Stimulated activated naive CD8-positive, alpha-beta T cell treated with anti-CD3 and anti-CD28 coated beads, Interleukin-15, Interleukin-2, amounts not matched to agents 100 ng/mL and 50 ng/mL, for 24 hours (primary cell): ENCODE results near the gene COL24A1.

Experiments used
- H3K27ac Mint-ChIP-seq: one replicate; pipeline ENCODE4 v1.8.0; 2021; ENCODE audit warnings: mild to moderate bottlenecking, mixed read lengths
- H3K27me3 Mint-ChIP-seq: one replicate; pipeline ENCODE4 v1.8.0; 2021; ENCODE audit warnings: mixed read lengths
- H3K36me3 Mint-ChIP-seq: one replicate; pipeline ENCODE4 v1.8.0; 2021; ENCODE audit warnings: low read depth, mixed read lengths
- H3K4me1 Mint-ChIP-seq: one replicate; pipeline ENCODE4 v1.8.0; 2021; ENCODE audit warnings: low read depth, mixed read lengths
- H3K4me3 Mint-ChIP-seq: one replicate; pipeline ENCODE4 v1.8.0; 2021; ENCODE audit warnings: mild to moderate bottlenecking, mixed read lengths
- H3K9me3 Mint-ChIP-seq: one replicate; pipeline ENCODE4 v1.8.0; 2021; ENCODE audit warnings: mixed read lengths

Gene COL24A1

DNA sequence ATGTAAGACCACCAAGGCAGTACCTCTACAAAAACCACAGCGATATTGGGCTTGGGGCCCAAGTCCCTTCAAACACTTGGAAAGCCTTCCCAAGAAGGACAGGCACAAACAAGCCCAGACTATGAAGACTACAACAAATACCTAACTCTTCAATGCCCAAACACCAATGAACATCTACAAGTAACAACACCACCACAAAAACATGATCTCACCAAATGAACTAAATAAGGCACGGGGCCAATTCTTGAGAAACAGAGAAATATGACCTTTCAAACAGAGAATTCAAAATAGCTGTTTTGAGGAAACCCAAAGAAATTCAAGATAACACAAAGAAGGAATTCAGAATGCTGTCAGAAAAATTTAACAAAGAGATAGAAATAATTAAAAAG lies 86.8 kb downstream of the COL24A1 start:
- H3K4me1 Mint-ChIP-seq: no peaks in the 10 kb centered on the region
- no peaks in the 10 kb centered on the region for H3K36me3 Mint-ChIP-seq
- H3K4me3 Mint-ChIP-seq: no peak overlapping the region
- H3K9me3 Mint-ChIP-seq: no peaks in the 10 kb centered on the region
- peaks cover 7% of the 10 kb centered on the region for H3K27me3 Mint-ChIP-seq
- no peak overlapping the region for H3K27ac Mint-ChIP-seq

DNA sequence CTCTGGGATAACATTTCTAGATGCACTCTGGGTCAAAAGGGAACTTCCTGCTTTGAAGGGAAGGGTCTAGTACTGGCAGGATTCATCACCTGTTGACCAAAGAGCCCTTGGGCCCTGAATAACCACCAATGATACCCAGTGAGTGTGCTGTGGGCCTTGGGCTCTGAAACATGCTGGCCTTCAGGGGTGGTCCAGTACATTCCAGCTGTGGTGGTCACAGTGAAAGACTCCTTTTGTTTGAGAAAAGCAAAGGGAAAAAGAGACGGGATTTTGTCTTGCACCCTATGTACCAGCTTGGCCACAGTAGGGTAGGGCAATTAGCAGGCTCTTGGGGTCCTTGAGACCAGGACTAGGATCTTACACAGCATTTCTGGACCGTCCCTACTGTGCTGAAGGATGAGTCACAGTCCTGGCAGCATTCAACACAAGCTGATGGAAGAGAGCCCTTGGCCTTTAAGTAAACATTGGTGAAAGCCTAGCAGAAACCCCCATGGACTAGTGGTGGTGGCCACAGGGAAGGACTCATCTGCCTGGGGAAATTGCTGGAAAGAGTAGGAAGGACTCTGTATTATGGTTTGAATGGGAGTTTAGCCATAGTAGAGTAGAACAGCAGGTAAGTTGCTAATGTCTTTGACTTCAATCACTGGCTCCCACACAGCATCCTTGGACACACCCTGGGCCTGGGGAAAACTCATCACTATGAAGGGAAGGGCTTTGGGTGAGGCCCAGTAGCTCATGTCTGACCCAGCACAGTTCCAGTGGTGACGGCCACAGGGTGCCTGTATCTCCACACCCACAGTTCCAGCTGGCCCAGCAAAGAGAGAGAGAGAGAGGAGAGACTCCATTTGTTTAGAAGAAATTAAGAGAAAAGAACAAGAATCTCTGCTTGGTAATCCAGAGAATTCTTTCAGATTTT lies 87.5 kb downstream of the COL24A1 start:
- Mint-ChIP-seq H3K9me3 (no peaks in the 10 kb centered on the region), H3K27me3 (peaks cover 7% of the 10 kb centered on the region), H3K4me3 (no peak overlapping the region), H3K36me3 (no peaks in the 10 kb centered on the region), H3K27ac (no peak overlapping the region), H3K4me1 (no peaks in the 10 kb centered on the region)

DNA sequence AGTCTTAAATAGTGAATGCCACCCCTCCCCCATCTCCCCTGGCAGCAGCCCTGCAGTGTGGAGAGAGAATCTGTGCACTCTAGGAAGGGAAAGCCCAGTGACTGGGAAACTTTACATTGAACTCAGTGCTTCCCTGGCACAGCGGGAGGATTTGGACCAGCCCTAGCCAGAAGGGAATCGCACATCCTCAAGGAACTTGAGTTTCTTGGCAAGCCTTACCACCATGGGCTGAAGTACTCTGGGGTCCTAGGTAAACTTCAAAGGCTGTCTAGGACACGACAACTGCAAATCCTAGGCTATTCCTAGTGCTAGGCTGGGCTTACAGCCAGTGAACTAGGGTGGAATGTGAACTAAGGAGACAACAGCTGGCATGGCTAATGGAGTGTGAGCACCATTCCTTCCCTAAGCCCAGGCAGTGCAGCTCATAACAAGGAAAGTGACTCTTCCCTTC lies 88.3 kb downstream of the COL24A1 start:
- Mint-ChIP-seq H3K27me3 (peaks cover 7% of the 10 kb centered on the region), H3K4me3 (no peak overlapping the region), H3K27ac (no peak overlapping the region), H3K4me1 (no peaks in the 10 kb centered on the region), H3K36me3 (no peaks in the 10 kb centered on the region), H3K9me3 (no peaks in the 10 kb centered on the region)

DNA sequence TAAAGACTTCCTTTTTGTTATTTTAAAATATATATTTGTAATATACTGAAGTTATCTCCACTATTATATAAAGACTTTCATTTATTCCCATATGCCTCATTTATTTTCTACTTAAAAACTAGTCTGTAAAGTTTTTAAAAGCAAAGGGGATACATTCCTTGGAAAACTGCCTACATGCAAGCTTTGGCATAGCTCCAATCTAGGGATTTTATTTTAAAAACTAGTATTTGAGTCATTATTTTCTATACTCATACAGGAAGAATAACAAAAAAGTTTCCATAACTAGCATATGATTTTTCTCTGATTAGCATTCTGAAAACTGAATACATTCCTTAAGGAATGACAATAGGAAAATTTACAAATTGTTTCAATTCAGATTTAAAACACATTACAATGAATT lies 88.9 kb downstream of the COL24A1 start:
- Mint-ChIP-seq H3K4me3 (no peak overlapping the region), H3K9me3 (no peaks in the 10 kb centered on the region), H3K27ac (no peak overlapping the region), H3K4me1 (no peaks in the 10 kb centered on the region), H3K36me3 (no peaks in the 10 kb centered on the region), H3K27me3 (peaks cover 7% of the 10 kb centered on the region)

DNA sequence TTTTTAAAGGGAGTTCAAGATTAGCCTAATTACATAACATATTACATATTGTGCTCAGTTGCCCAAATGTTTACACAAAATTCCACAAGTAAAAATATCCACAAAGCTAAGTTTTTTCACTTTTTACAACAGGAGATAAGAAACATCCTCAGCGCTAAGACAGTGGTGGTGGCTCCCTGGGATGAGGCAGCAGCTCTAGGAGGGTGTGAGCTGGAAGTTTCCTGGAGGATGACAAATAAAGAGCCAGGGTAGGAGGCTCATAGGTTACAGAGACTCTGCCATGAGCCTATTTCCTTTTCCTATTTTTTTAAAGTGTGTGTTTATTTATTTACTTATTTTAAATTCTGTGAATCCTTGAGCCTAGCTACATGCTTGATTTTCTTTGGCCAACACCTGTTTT lies 91.7 kb downstream of the COL24A1 start:
- Mint-ChIP-seq H3K4me3 (no peak overlapping the region), H3K36me3 (no peaks in the 10 kb centered on the region), H3K9me3 (no peaks in the 10 kb centered on the region), H3K4me1 (no peaks in the 10 kb centered on the region), H3K27me3 (peaks cover 2% of the 10 kb centered on the region), H3K27ac (no peak overlapping the region)

DNA sequence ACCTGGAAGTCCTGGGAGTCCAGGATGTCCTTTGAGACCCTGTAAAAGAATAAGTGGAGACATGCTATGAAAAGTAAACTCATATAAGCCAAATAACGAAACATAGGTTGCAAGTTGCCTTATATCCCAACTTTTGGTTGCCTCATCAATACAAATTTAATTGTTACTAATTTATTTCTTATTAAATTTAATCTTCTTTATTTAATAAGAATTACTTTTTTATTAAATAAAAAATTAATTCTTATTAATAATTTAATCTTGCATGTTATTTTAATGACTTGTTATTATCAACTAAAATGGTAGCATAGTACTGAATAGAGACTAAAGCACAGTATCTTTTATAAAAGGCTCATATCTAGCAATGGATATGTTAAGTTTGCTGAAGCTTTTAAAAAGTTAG lies 92.9 kb downstream of the COL24A1 start:
- H3K4me1 Mint-ChIP-seq: no peaks in the 10 kb centered on the region

DNA sequence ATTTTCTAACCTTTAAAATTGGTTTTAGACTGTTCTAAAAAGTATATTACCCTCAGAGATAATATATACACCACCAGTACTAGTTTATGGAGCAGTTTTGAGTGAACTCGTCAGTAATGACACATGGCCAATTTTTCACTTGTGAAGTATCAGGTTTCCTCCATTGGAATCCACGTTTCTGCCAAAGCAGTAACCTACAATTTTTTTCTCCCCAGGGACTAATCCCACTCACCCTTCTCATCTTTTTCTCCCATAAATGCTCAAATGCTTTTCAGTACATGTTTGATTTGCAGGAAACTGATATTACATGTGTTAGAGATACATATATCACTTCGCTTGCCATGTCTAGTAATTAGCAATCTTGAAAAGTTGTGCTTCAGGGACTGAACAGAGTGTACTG lies 94.1 kb downstream of the COL24A1 start:
- H3K27ac Mint-ChIP-seq: no peak overlapping the region
- H3K36me3 Mint-ChIP-seq: no peaks in the 10 kb centered on the region
- H3K9me3 Mint-ChIP-seq: no peaks in the 10 kb centered on the region
- no peaks in the 10 kb centered on the region for H3K4me1 Mint-ChIP-seq
- H3K27me3 Mint-ChIP-seq: no peaks in the 10 kb centered on the region
- H3K4me3 Mint-ChIP-seq: no peak overlapping the region

More for the DNA sequence above, 92.9 kb downstream of the COL24A1 start:
- Mint-ChIP-seq H3K27me3 (no peaks in the 10 kb centered on the region), H3K9me3 (no peaks in the 10 kb centered on the region), H3K27ac (no peak overlapping the region), H3K4me3 (no peak overlapping the region), H3K36me3 (no peaks in the 10 kb centered on the region)

DNA sequence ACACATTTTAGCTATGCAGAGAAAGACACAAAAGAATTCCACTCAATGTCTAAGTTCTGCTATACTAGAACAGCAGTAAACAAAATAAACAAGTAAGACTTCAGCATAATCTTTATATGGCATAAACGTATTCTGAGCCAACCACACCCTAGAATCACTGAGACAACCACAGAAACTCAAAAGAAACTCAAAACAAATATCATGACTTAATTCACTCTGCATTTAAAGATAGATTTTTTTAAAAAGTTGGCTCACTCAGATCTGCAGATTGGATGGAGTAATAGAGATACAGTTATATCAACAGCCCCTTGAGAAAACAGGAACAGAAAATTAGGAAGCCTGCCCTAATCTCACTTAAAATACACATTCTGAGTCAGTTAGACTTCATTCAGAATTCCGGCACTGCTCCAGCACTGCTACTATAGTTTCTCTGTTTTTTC lies 95.0 kb downstream of the COL24A1 start:
- Mint-ChIP-seq H3K4me3 (no peak overlapping the region), H3K27me3 (no peaks in the 10 kb centered on the region), H3K4me1 (no peaks in the 10 kb centered on the region), H3K27ac (no peak overlapping the region), H3K36me3 (no peaks in the 10 kb centered on the region), H3K9me3 (no peaks in the 10 kb centered on the region)

DNA sequence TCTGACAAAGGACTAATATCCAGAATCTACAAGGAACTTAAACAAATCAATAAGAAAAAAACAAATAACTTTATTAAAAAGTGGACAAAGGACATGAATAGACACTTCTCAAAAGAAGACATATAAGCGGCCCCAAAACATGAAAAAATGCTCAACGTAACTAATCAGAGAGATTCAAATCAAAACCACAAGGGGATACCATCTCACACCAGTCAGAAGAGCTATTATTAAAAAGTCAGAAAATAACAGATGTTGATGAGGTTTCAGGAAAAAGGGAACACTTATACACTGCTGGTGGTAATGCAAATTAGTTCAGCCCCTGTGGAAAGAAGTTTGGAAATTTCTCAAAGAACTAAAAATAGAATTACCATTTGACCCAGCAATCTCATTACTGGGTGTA lies 102.2 kb downstream of the COL24A1 start:
- no peaks in the 10 kb centered on the region for H3K27me3 Mint-ChIP-seq
- H3K36me3 Mint-ChIP-seq: no peaks in the 10 kb centered on the region
- H3K27ac Mint-ChIP-seq: no peak overlapping the region
- H3K4me3 Mint-ChIP-seq: no peak overlapping the region
- no peaks in the 10 kb centered on the region for H3K9me3 Mint-ChIP-seq
- no peaks in the 10 kb centered on the region for H3K4me1 Mint-ChIP-seq

DNA sequence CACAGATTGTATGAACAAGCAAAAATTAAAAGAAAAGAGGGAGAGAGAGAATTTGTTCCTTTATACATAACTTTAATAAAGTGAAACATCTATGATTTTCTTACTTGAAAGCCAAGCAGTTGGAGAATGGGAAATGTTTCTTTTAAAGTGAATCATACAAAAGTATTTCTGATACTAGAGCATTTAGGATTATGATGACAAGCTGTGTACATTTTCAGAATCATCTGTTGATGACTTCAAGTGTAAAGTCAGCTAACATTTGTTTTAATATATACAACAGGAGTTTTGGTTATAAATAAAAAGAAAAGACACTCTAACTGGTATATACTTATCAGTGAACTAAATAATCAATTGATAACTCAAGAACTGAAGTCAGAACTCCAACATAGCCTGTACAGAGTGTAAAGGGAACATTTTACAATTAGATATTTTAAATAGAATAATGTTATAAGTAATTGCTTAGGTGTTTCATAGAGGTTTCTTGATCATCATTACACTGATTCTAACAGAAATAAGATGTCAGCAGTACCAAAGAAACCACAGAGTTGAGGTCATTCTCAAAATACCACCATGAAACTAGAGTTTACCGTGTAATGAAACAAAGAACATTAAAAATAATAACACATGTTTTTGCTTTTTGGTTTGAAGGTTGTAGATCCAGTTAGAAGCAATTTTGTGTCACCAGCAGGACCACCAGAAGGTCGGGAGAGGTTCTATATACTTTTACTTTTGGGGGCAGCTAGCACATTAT lies 103.4 kb downstream of the COL24A1 start:
- Mint-ChIP-seq H3K4me1 (no peaks in the 10 kb centered on the region), H3K9me3 (no peaks in the 10 kb centered on the region), H3K27ac (no peak overlapping the region), H3K27me3 (no peaks in the 10 kb centered on the region), H3K4me3 (no peak overlapping the region), H3K36me3 (no peaks in the 10 kb centered on the region)

DNA sequence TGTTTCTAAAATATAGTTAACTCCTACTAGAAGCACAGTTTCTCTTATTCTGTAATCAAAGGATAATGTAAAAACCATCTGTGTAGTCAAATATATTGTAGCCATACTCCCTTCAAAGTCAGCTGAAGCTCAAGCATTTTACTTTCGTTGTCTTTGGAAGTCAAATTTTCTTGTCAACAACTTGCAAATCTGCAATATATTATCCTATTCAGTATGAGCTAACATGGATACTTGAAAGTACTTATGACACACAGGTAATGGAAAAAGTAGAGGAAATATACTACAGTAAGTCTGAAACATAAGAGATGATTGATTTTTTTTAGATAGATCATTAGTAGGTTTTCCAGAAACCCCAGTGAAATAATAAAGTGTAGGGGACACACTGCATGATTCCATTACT lies 121.5 kb downstream of the COL24A1 start:
- Mint-ChIP-seq H3K27me3 (peaks cover 3% of the 10 kb centered on the region), H3K36me3 (no peaks in the 10 kb centered on the region), H3K27ac (no peak overlapping the region), H3K4me1 (no peaks in the 10 kb centered on the region), H3K9me3 (no peaks in the 10 kb centered on the region), H3K4me3 (no peak overlapping the region)

DNA sequence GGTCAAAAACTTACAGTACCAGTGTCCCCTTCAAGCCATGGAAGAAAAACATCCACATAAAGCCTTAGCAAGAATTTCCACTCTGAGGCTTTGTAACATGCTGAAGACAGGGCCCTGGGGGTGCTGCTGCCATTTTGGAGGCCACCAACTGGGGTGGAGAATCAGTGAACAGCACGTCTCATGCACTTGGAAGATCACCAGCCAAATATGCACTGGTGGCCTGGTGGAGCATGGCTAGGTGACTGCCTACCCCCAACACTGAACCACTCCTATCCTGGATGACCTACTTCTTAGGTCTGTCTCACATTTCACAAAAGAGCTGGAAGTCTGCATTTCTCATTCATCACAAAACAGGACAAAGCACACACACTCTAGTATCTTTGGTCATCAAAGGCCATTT lies 126.4 kb downstream of the COL24A1 start:
- peaks cover 3% of the 10 kb centered on the region for H3K27me3 Mint-ChIP-seq
- no peaks in the 10 kb centered on the region for H3K9me3 Mint-ChIP-seq
- H3K4me1 Mint-ChIP-seq: no peaks in the 10 kb centered on the region
- H3K36me3 Mint-ChIP-seq: no peaks in the 10 kb centered on the region
- no peak overlapping the region for H3K27ac Mint-ChIP-seq
- no peak overlapping the region for H3K4me3 Mint-ChIP-seq

DNA sequence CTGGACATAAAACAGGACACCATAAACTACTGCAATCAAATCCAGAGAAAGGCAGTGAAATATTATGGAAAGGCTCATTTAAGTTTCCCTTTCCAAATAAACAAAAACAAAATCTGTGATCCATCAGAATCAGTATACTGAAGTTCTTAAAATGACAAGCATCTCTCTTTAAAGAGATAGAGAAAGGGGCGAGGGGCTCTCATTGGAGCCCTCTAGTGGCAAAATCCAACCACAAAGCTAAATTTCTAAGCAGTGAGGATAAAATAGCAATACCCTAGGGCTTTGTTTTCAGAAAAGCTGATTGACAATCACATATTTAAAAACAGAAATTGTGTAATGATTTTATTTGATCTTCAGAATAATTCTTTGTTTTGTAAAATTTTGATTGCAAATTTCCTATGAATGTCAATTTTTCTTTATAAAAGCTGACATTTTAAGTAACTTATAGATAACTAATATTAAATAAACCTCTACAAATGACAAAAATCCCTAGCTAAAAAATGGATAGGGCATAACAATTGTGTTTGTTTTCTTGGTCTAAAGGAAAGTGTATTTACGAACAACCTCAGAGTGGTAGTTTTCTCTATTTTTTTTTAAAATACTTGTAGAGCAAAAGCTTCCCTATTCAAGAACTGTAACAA lies 138.2 kb downstream of the COL24A1 start:
- H3K36me3 Mint-ChIP-seq: no peaks in the 10 kb centered on the region
- H3K4me3 Mint-ChIP-seq: no peak overlapping the region
- H3K9me3 Mint-ChIP-seq: no peaks in the 10 kb centered on the region
- H3K27ac Mint-ChIP-seq: no peak overlapping the region
- no peaks in the 10 kb centered on the region for H3K27me3 Mint-ChIP-seq
- no peaks in the 10 kb centered on the region for H3K4me1 Mint-ChIP-seq

DNA sequence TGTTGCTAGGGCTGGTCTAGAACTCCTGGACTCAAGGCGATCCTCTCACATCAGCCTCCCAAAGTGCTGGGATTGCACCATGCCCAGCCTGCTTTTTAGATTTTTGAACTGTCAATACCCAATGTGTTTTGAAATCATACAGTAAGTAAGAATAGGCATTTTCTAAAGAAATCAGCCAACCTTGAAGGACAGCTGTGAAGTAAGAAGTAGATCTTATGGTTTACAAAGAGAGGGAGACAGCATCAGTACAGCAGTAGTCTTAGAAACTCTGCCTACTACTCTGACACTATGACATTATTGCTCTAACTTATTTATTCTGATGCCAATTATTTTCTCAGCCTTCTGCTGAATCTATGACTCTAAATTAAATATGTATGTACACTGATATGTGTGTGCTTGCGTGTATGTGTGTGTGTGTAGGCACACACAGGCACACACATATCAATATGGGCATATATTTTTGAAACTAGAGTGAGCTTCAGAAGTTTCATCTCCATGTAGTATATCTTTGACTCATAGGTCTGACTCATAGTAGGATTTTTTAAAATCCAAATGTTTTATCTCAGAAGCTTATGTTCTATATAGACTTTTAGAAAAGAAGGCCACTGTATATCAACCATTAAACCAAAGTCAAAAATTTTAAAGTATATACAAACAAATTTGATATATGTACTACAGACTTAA lies 140.4 kb downstream of the COL24A1 start:
- Mint-ChIP-seq H3K4me3 (no peak overlapping the region), H3K27me3 (no peaks in the 10 kb centered on the region), H3K9me3 (no peaks in the 10 kb centered on the region), H3K36me3 (no peaks in the 10 kb centered on the region), H3K27ac (no peak overlapping the region), H3K4me1 (no peaks in the 10 kb centered on the region)

DNA sequence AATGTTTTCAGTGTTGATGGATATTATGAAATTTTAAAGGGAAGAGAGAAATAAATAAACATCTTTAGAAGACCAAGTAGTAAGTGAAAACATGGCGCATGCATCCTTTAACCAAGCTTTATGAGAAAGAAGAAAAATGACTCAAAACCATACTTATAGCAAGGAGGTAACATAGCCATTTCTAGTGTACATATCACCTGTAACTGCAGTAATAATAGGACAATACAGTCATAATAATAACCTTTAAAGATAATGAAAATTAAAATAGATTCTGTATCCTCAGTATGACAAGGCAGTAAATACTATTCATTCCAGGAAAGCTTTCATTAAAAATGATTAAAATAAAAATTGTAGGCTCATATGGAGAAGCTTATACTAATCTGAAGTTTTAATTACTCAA lies 141.2 kb downstream of the COL24A1 start:
- H3K36me3 Mint-ChIP-seq: no peaks in the 10 kb centered on the region
- H3K4me3 Mint-ChIP-seq: no peak overlapping the region
- H3K27ac Mint-ChIP-seq: no peak overlapping the region
- H3K27me3 Mint-ChIP-seq: no peaks in the 10 kb centered on the region
- H3K9me3 Mint-ChIP-seq: no peaks in the 10 kb centered on the region
- H3K4me1 Mint-ChIP-seq: no peaks in the 10 kb centered on the region
